ENCODE data around the gene ADAM10.

The ADAM10 gene

GRCh38 chr15:58716027-58716426 is 33.5 kb downstream of the ADAM10 start:
- Histone ChIP-seq H3K9me3 (ENCODE audit: insufficient read depth, low read depth, low read length) (no peaks in the 10 kb centered on the region), H3K27me3 (ENCODE audit: insufficient read depth, low read length) (no peaks in the 10 kb centered on the region)

GRCh38 chr15:58715266-58715917 is 34.1 kb downstream of the ADAM10 start:
- no CpG with 5 or more reads among the region's 3 CpGs for WGBS (ENCODE audit: extremely low coverage, insufficient coverage, insufficient read length)
- no peak for DNase-seq
- Histone ChIP-seq H3K23ac (ENCODE audit: low read length) (no peak overlapping the region), H3K79me1 (ENCODE audit: low read length) (no peaks in the 10 kb centered on the region), H3K14ac (ENCODE audit: low read length) (no peak overlapping the region), H3K18ac (ENCODE audit: low read length) (no peak overlapping the region), H3K4me3 (ENCODE audit: low read depth, low read length) (no peak overlapping the region), H2AFZ (ENCODE audit: insufficient read depth, low read length, poor library complexity) (no peak overlapping the region), H3K4ac (ENCODE audit: low read depth, low read length) (no peak overlapping the region), H2BK120ac (ENCODE audit: insufficient read depth, low read length, poor library complexity) (no peak overlapping the region), H4K12ac (ENCODE audit: low read depth, low read length) (no peak overlapping the region), H3K36me3 (ENCODE audit: control insufficient read depth in 1 of 2, insufficient read depth in 2 of 2, low read length in 2 of 2) (peaks cover 2 to 7% of the 10 kb centered on the region in 2 experiments), H3K27me3 (ENCODE audit: insufficient read depth, low read length) (no peaks in the 10 kb centered on the region), H2BK12ac (ENCODE audit: low read length) (no peak overlapping the region), H4K8ac (ENCODE audit: low read depth, low read length) (no peak overlapping the region), H3K27ac (ENCODE audit: low read depth, low read length) (no peak overlapping the region), H2AK5ac (ENCODE audit: low read length) (no peak overlapping the region), H3K79me2 (ENCODE audit: control insufficient read depth, insufficient read depth, low read length, poor library complexity) (no peaks in the 10 kb centered on the region), H3K4me1 (ENCODE audit: control insufficient read depth in 1 of 2, insufficient read depth in 2 of 2, low read length in 2 of 2) (no peaks in the 10 kb centered on the region), H3K9me3 (ENCODE audit: insufficient read depth, low read depth, low read length) (no peaks in the 10 kb centered on the region), H2BK5ac (ENCODE audit: low read depth, low read length, poor library complexity) (no peak overlapping the region), H4K91ac (ENCODE audit: low read depth, low read length) (no peak overlapping the region), H3K9ac (ENCODE audit: low read length) (no peak overlapping the region), H3K4me2 (ENCODE audit: low read length) (no peak overlapping the region)

More at GRCh38 chr15:58716027-58716426, 33.5 kb downstream of the ADAM10 start:
- Histone ChIP-seq H4K8ac (ENCODE audit: low read depth, low read length) (no peak overlapping the region), H3K79me1 (ENCODE audit: low read length) (no peaks in the 10 kb centered on the region), H3K9ac (ENCODE audit: low read length) (no peak overlapping the region), H4K12ac (ENCODE audit: low read depth, low read length) (no peak overlapping the region), H3K23ac (ENCODE audit: low read length) (no peak overlapping the region), H4K91ac (ENCODE audit: low read depth, low read length) (no peak overlapping the region), H3K27ac (ENCODE audit: low read depth, low read length) (no peak overlapping the region), H3K14ac (ENCODE audit: low read length) (no peak overlapping the region), H3K18ac (ENCODE audit: low read length) (no peak overlapping the region), H3K79me2 (ENCODE audit: control insufficient read depth, insufficient read depth, low read length, poor library complexity) (no peaks in the 10 kb centered on the region), H3K4me2 (ENCODE audit: low read length) (no peak overlapping the region), H3K4me3 (ENCODE audit: low read depth, low read length) (no peak overlapping the region), H2AK5ac (ENCODE audit: low read length) (no peak overlapping the region), H2BK12ac (ENCODE audit: low read length) (no peak overlapping the region), H3K36me3 (ENCODE audit: control insufficient read depth in 1 of 2, insufficient read depth in 2 of 2, low read length in 2 of 2) (peaks cover 2 to 7% of the 10 kb centered on the region in 2 experiments), H2BK120ac (ENCODE audit: insufficient read depth, low read length, poor library complexity) (no peak overlapping the region), H3K4ac (ENCODE audit: low read depth, low read length) (no peak overlapping the region), H2AFZ (ENCODE audit: insufficient read depth, low read length, poor library complexity) (no peak overlapping the region), H2BK5ac (ENCODE audit: low read depth, low read length, poor library complexity) (no peak overlapping the region), H3K4me1 (ENCODE audit: control insufficient read depth in 1 of 2, insufficient read depth in 2 of 2, low read length in 2 of 2) (no peaks in the 10 kb centered on the region)
- DNase-seq = no peak
- WGBS (ENCODE audit: extremely low coverage, insufficient coverage, insufficient read length) = no CpG with 5 or more reads among the region's 4 CpGs

GRCh38 chr15:58710701-58711100 is 38.8 kb downstream of the ADAM10 start:
- Histone ChIP-seq H4K12ac (ENCODE audit: low read depth, low read length) (no peak overlapping the region), H3K18ac (ENCODE audit: low read length) (no peak overlapping the region), H3K4me3 (ENCODE audit: low read depth, low read length) (no peak overlapping the region), H3K4me2 (ENCODE audit: low read length) (no peak overlapping the region), H4K8ac (ENCODE audit: low read depth, low read length) (no peak overlapping the region), H3K27ac (ENCODE audit: low read depth, low read length) (no peak overlapping the region), H3K4ac (ENCODE audit: low read depth, low read length) (no peak overlapping the region), H3K79me2 (ENCODE audit: control insufficient read depth, insufficient read depth, low read length, poor library complexity) (no peaks in the 10 kb centered on the region), H4K91ac (ENCODE audit: low read depth, low read length) (no peak overlapping the region), H2AFZ (ENCODE audit: insufficient read depth, low read length, poor library complexity) (no peak overlapping the region), H3K36me3 (ENCODE audit: control insufficient read depth in 1 of 2, insufficient read depth in 2 of 2, low read length in 2 of 2) (peaks cover 4 to 12% of the 10 kb centered on the region in 2 experiments), H2AK5ac (ENCODE audit: low read length) (no peak overlapping the region), H2BK5ac (ENCODE audit: low read depth, low read length, poor library complexity) (no peak overlapping the region), H3K4me1 (ENCODE audit: control insufficient read depth in 1 of 2, insufficient read depth in 2 of 2, low read length in 2 of 2) (no peaks in the 10 kb centered on the region), H3K27me3 (ENCODE audit: insufficient read depth, low read length) (no peaks in the 10 kb centered on the region), H3K23ac (ENCODE audit: low read length) (no peak overlapping the region), H3K9me3 (ENCODE audit: insufficient read depth, low read depth, low read length) (no peaks in the 10 kb centered on the region), H3K79me1 (ENCODE audit: low read length) (no peaks in the 10 kb centered on the region), H3K14ac (ENCODE audit: low read length) (no peak overlapping the region), H2BK12ac (ENCODE audit: low read length) (no peak overlapping the region), H2BK120ac (ENCODE audit: insufficient read depth, low read length, poor library complexity) (no peak overlapping the region), H3K9ac (ENCODE audit: low read length) (no peak overlapping the region)
- DNase-seq = peak in 1 of 2 donors; percentile 11

GRCh38 chr15:58707397-58707796 is 42.1 kb downstream of the ADAM10 start:
- H2BK120ac ChIP-seq (ENCODE audit: insufficient read depth, low read length, poor library complexity) = no peak overlapping the region
- H3K4ac ChIP-seq (ENCODE audit: low read depth, low read length) = no peak overlapping the region
- H2BK12ac ChIP-seq (ENCODE audit: low read length) = no peak overlapping the region
- DNase-seq = no peak
- no peak overlapping the region for H3K9ac ChIP-seq (ENCODE audit: low read length)
- no peak overlapping the region for H3K4me2 ChIP-seq (ENCODE audit: low read length)
- no peaks in the 10 kb centered on the region for H3K4me1 ChIP-seq (ENCODE audit: control insufficient read depth in 1 of 2, insufficient read depth in 2 of 2, low read length in 2 of 2)
- WGBS (ENCODE audit: extremely low coverage, insufficient coverage, insufficient read length) = no CpG with 5 or more reads among the region's 4 CpGs
- no peak overlapping the region for H3K27ac ChIP-seq (ENCODE audit: low read depth, low read length)
- no peaks in the 10 kb centered on the region for H3K79me1 ChIP-seq (ENCODE audit: low read length)
- no peaks in the 10 kb centered on the region for H3K79me2 ChIP-seq (ENCODE audit: control insufficient read depth, insufficient read depth, low read length, poor library complexity)
- H4K8ac ChIP-seq (ENCODE audit: low read depth, low read length) = no peak overlapping the region
- H3K14ac ChIP-seq (ENCODE audit: low read length) = no peak overlapping the region
- H3K18ac ChIP-seq (ENCODE audit: low read length) = no peak overlapping the region
- no peak overlapping the region for H2AK5ac ChIP-seq (ENCODE audit: low read length)
- no peak overlapping the region for H3K23ac ChIP-seq (ENCODE audit: low read length)
- peaks cover 2% of the 10 kb centered on the region for H3K9me3 ChIP-seq (ENCODE audit: insufficient read depth, low read depth, low read length)
- H3K36me3 ChIP-seq (ENCODE audit: control insufficient read depth in 1 of 2, insufficient read depth in 2 of 2, low read length in 2 of 2) = peaks cover 2 to 7% of the 10 kb centered on the region in 2 experiments
- H3K27me3 ChIP-seq (ENCODE audit: insufficient read depth, low read length) = no peaks in the 10 kb centered on the region
- H4K91ac ChIP-seq (ENCODE audit: low read depth, low read length) = no peak overlapping the region
- no peak overlapping the region for H2AFZ ChIP-seq (ENCODE audit: insufficient read depth, low read length, poor library complexity)
- H2BK5ac ChIP-seq (ENCODE audit: low read depth, low read length, poor library complexity) = no peak overlapping the region
- H4K12ac ChIP-seq (ENCODE audit: low read depth, low read length) = no peak overlapping the region
- no peak overlapping the region for H3K4me3 ChIP-seq (ENCODE audit: low read depth, low read length)

All from trophoblast cell (in vitro differentiated cells and primary cell).